H9 (cell line): ENCODE results near the gene CDCP1. TPM values are rescaled to one million over a fixed set of nuclear protein-coding genes. Genes with fewer than 3 reads are reported as not detected.

Source experiments
- DNase-seq: peaks from one replicate; pipeline ENCODE4 v3.0.0-alpha.2; 2017
- H2AFZ ChIP-seq: one replicate; pipeline ENCODE4 v1.6.1; 2013; ENCODE audit warnings: mild to moderate bottlenecking, low read length, control low read depth, moderate library complexity
- H2AK5ac ChIP-seq: 2 replicates; pipeline ENCODE4 v1.6.1; 2013; ENCODE audit warnings: low read length, control low read depth, mixed read lengths; ENCODE audit not compliant: insufficient read length
- H2BK120ac ChIP-seq: one replicate; pipeline ENCODE4 v1.6.1; 2013; ENCODE audit warnings: low read depth, mild to moderate bottlenecking, low read length, control low read depth, inconsistent platforms; ENCODE audit not compliant: poor library complexity, severe bottlenecking
- H2BK12ac ChIP-seq: 2 replicates; pipeline ENCODE4 v1.6.1; 2013; ENCODE audit warnings: low read length, control low read depth, mixed read lengths, low read depth; ENCODE audit not compliant: insufficient read length
- H2BK15ac ChIP-seq: 2 replicates; pipeline ENCODE4 v1.6.1; 2013; ENCODE audit warnings: low read depth, low read length, control low read depth
- H2BK20ac ChIP-seq: one replicate; pipeline ENCODE4 v1.6.1; 2013; ENCODE audit warnings: low read depth, mild to moderate bottlenecking, low read length, control low read depth, inconsistent platforms; ENCODE audit not compliant: poor library complexity, severe bottlenecking
- H2BK5ac ChIP-seq: 2 replicates; pipeline ENCODE4 v1.6.1; 2013; ENCODE audit warnings: low read length, control low read depth, mixed read lengths; ENCODE audit not compliant: insufficient read length
- H3K14ac ChIP-seq: 2 replicates; pipeline ENCODE4 v1.6.1; 2013; ENCODE audit warnings: low read length, control low read depth; ENCODE audit not compliant: insufficient read depth
- H3K18ac ChIP-seq: 2 replicates; pipeline ENCODE4 v1.6.1; 2013; ENCODE audit warnings: low read depth, mild to moderate bottlenecking, mixed read lengths, low read length, control low read depth; ENCODE audit not compliant: insufficient read length
- H3K23ac ChIP-seq: 2 replicates; pipeline ENCODE4 v1.6.1; 2013; ENCODE audit warnings: low read length, control low read depth, mixed read lengths, low read depth; ENCODE audit not compliant: insufficient read length
- H3K23me2 ChIP-seq: 2 replicates; pipeline ENCODE4 v1.6.1; 2013; ENCODE audit warnings: low read depth, mild to moderate bottlenecking, mixed read lengths, low read length, control low read depth; ENCODE audit not compliant: insufficient read length, poor library complexity, severe bottlenecking
- H3K27ac ChIP-seq: 2 replicates; pipeline ENCODE4 v1.5.1; 2013; ENCODE audit warnings: low read length, control low read depth, mixed read lengths, low read depth; ENCODE audit not compliant: insufficient read length
- H3K27me3 ChIP-seq: 2 replicates; pipeline ENCODE4 v1.6.1; 2013; ENCODE audit warnings: low read length, control low read depth, inconsistent platforms; ENCODE audit not compliant: insufficient read depth
- H3K4ac ChIP-seq: 2 replicates; pipeline ENCODE4 v1.6.1; 2013; ENCODE audit warnings: low read depth, mild to moderate bottlenecking, control low read depth, inconsistent platforms, low read length, moderate library complexity
- H3K4me1 ChIP-seq: 2 replicates; pipeline ENCODE4 v1.6.1; 2013; ENCODE audit warnings: low read length, control low read depth, inconsistent platforms; ENCODE audit not compliant: insufficient read depth
- H3K4me2 ChIP-seq: 2 replicates; pipeline ENCODE4 v1.6.1; 2013; ENCODE audit warnings: low read length, control low read depth, mixed read lengths; ENCODE audit not compliant: insufficient read length, insufficient read depth
- H3K56ac ChIP-seq: 2 replicates; pipeline ENCODE4 v1.6.1; 2013; ENCODE audit warnings: low read depth, mild to moderate bottlenecking, mixed read lengths, low read length, control low read depth; ENCODE audit not compliant: insufficient read length
- H3K79me1 ChIP-seq: 2 replicates; pipeline ENCODE4 v1.6.1; 2013; ENCODE audit warnings: low read depth, mild to moderate bottlenecking, moderate library complexity, low read length, control low read depth, inconsistent platforms; ENCODE audit not compliant: insufficient read depth, poor library complexity, severe bottlenecking
- H3K79me2 ChIP-seq: 2 replicates; pipeline ENCODE4 v1.6.1; 2013; ENCODE audit warnings: low read length, control low read depth, inconsistent platforms; ENCODE audit not compliant: insufficient read depth
- H3K9ac ChIP-seq: 2 replicates; pipeline ENCODE4 v1.6.1; 2013; ENCODE audit warnings: low read length, control low read depth, mixed read lengths; ENCODE audit not compliant: insufficient read length; ENCODE audit errors: extremely low read depth
- H3K9me3 ChIP-seq: one replicate; pipeline ENCODE4 v1.6.1; 2013; ENCODE audit warnings: low read depth, low read length, inconsistent platforms; ENCODE audit not compliant: control insufficient read depth
- H3T11ph ChIP-seq: one replicate; pipeline ENCODE4 v1.6.1; 2013; ENCODE audit warnings: mild to moderate bottlenecking, low read length, control low read depth, inconsistent platforms
- H4K20me1 ChIP-seq: one replicate; pipeline ENCODE4 v1.6.1; 2013; ENCODE audit not compliant: control insufficient read depth, insufficient read length, insufficient read depth
- H4K5ac ChIP-seq: 2 replicates; pipeline ENCODE4 v1.6.1; 2013; ENCODE audit warnings: low read depth, mild to moderate bottlenecking, mixed read lengths, low read length, control low read depth; ENCODE audit not compliant: insufficient read length
- H4K8ac ChIP-seq: replicated peaks from 2 replicates; pipeline ENCODE4 v1.6.1; 2013; ENCODE audit warnings: low read length, control low read depth, mixed read lengths, low read depth; ENCODE audit not compliant: insufficient read length
- H4K91ac ChIP-seq: 2 replicates; pipeline ENCODE4 v1.6.1; 2013; ENCODE audit warnings: low read depth, mild to moderate bottlenecking, moderate library complexity, mixed read lengths, low read length, control low read depth; ENCODE audit not compliant: insufficient read length
- H3K27ac Mint-ChIP-seq, 3 experiments: 2 replicates in 2 of 3; 3 replicates in 1 of 3; pipeline ENCODE4 v1.8.0; 2020 to 2021; ENCODE audit warnings: mixed read lengths in 3 of 3, mild to moderate bottlenecking in 1 of 3, moderate library complexity in 1 of 3
- H3K27me3 Mint-ChIP-seq: 2 replicates; pipeline ENCODE4 v1.8.0; 2021; ENCODE audit warnings: low read depth, mild to moderate bottlenecking, moderate library complexity, mixed read lengths
- H3K36me3 Mint-ChIP-seq, 3 experiments: 2 replicates in 2 of 3; 3 replicates in 1 of 3; pipeline ENCODE4 v1.8.0; 2020 to 2021; ENCODE audit warnings: low read depth in 3 of 3, mixed read lengths in 3 of 3; ENCODE audit not compliant: insufficient read depth in 1 of 3
- H3K4me1 Mint-ChIP-seq, 2 experiments: 2 replicates each; pipeline ENCODE4 v1.8.0; 2020; ENCODE audit warnings: mixed read lengths in 2 of 2
- H3K4me3 Mint-ChIP-seq, 2 experiments: 2 replicates in 1 of 2; 3 replicates in 1 of 2; pipeline ENCODE4 v1.8.0; 2020 to 2021; ENCODE audit warnings: mild to moderate bottlenecking in 2 of 2, mixed read lengths in 2 of 2, moderate library complexity in 1 of 2
- H3K9me3 Mint-ChIP-seq, 2 experiments: 2 replicates in 1 of 2; 3 replicates in 1 of 2; pipeline ENCODE4 v1.8.0; 2020; ENCODE audit warnings: mild to moderate bottlenecking in 2 of 2, mixed read lengths in 2 of 2, moderate library complexity in 1 of 2
- CTCF ChIP-seq: fragments of 200-600 bp; sonication (generic); conservative IDR thresholded peaks from 3 replicates; pipeline ENCODE4 v1.8.0; 2021; ENCODE audit warnings: antibody characterized with exemption, mild to moderate bottlenecking
- WGBS: extraction: QIAGEN DNeasy Blood & Tissue Kit; methylation state at CpG from one replicate; pipeline ENCODE4 v1.1.7; 2013; ENCODE audit warnings: missing lambda C conversion rate, low lambda C conversion rate, mixed read lengths; ENCODE audit not compliant: insufficient read length; ENCODE audit errors: extremely low coverage; 5-methylcytosine and 5-hydroxymethylcytosine counted together
- total RNA-seq: library from RNA; stranded (reverse); gene quantifications from 2 replicates; pipeline ENCODE4 v1.2.1, GENCODE V29; 2021

Gene CDCP1
- total RNA-seq, 1 experiment from 2014 or later = 12.9 TPM

DNA sequence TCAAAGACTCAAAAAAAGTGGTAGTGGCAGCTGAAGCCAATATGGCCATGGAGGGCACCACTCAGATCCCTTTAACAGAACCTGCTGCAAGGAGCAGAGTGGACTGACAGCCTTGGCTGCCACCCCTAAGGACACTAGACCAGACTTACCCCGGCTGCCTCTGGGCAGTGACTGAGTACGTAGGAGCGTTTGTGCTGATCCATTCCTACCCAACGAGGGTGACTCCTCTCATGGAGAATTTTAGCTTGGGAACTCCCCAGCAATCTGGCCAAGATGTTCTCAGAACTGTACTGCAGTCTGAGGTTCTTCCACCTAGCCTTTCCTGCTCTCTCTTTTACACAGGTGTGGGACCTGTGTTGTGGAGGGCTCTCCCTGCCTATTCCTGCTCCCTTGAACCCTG lies 97.9 kb downstream of the CDCP1 start:
- H3K56ac ChIP-seq = no peak overlapping the region
- H3K23ac ChIP-seq = no peak overlapping the region
- H3K27me3 ChIP-seq = no peaks in the 10 kb centered on the region
- Mint-ChIP-seq H3K9me3 (no peaks in the 10 kb centered on the region), H3K4me3 (no peak overlapping the region), H3K36me3 (no peaks in the 10 kb centered on the region), H3K27ac (no peak overlapping the region), H3K27me3 (peaks cover 68% of the 10 kb centered on the region), H3K4me1 (peaks cover 6 to 9% of the 10 kb centered on the region in 2 experiments; a peak in 3 of 4 replicates)
- no peaks in the 10 kb centered on the region for H3K23me2 ChIP-seq
- no peak for DNase-seq
- no peak overlapping the region; the same call in 1 of the 2 replicates for H3K14ac ChIP-seq
- no peaks in the 10 kb centered on the region for H4K20me1 ChIP-seq
- TF ChIP-seq CTCF = no peak
- H3K9ac ChIP-seq = no peak overlapping the region
- H2BK12ac ChIP-seq = no peak overlapping the region
- no peak overlapping the region for H2BK5ac ChIP-seq
- no peaks in the 10 kb centered on the region for H3K4me1 ChIP-seq
- no peak overlapping the region for H2AFZ ChIP-seq
- H3K18ac ChIP-seq = no peak overlapping the region
- no peak overlapping the region for H3K27ac ChIP-seq
- no peak overlapping the region for H3K4me2 ChIP-seq
- H3K79me1 ChIP-seq = no peaks in the 10 kb centered on the region
- H4K5ac ChIP-seq = no peak overlapping the region
- H2BK15ac ChIP-seq = no peak overlapping the region
- H2AK5ac ChIP-seq = no peak overlapping the region
- H3T11ph ChIP-seq = no peak overlapping the region
- no peaks in the 10 kb centered on the region for H3K9me3 ChIP-seq
- H2BK20ac ChIP-seq = no peak overlapping the region
- WGBS = no CpG with 5 or more reads among the region's 4 CpGs
- H4K8ac ChIP-seq = no peak overlapping the region
- no peaks in the 10 kb centered on the region for H3K79me2 ChIP-seq
- H4K91ac ChIP-seq = no peak overlapping the region
- no peak overlapping the region for H3K4ac ChIP-seq
- H2BK120ac ChIP-seq = no peak overlapping the region
